ENCODE results near the gene IER5. TPM values are rescaled to one million over a fixed set of nuclear protein-coding genes. Genes with fewer than 3 reads are reported as not detected.

IER5 gene
- total RNA-seq, 1 donor from 2014 or later, result 35.3 TPM

DNA sequence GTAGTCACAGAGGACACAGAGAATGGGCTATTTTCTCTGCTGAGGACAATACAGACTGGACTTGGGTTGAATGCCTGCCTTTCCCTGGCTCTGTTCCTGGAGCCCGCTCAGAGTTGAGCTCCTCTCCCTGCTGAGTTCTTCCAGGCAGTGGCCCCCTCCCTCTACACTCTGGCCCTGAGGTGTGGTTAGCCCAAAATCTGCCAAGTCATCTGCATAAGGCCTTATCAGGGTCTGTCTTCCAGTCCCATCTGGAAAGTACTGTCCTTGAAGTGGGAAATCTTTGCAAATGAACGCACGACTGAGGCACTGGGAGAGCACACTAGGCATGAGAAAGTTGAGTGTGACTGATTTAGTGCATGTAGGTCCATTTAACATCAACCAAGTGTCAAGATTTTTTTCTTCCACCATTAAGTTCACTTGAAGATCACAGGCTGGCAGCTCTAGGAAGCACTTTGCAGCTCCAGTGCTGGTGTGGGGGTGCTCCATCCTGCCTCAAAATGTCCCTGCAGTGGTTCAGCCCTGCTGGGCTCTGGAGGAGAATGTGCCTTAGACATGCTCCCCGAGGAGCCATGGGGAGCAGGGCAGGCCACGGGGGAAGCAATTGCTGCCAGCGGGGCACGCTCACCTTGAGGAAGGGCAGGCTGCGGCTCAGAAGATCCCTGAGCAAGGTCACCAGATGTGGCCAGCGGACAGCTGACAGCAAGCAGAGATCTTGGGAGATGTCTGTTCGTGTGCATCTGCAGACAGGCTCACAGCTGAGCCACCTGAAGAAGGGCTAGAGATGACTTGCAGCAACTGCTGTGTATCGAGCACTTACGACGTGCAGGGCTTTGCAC lies 41.5 kb downstream of the IER5 start:
- intact Hi-C loops (cut with micrococcal nuclease), result no loop called here

DNA sequence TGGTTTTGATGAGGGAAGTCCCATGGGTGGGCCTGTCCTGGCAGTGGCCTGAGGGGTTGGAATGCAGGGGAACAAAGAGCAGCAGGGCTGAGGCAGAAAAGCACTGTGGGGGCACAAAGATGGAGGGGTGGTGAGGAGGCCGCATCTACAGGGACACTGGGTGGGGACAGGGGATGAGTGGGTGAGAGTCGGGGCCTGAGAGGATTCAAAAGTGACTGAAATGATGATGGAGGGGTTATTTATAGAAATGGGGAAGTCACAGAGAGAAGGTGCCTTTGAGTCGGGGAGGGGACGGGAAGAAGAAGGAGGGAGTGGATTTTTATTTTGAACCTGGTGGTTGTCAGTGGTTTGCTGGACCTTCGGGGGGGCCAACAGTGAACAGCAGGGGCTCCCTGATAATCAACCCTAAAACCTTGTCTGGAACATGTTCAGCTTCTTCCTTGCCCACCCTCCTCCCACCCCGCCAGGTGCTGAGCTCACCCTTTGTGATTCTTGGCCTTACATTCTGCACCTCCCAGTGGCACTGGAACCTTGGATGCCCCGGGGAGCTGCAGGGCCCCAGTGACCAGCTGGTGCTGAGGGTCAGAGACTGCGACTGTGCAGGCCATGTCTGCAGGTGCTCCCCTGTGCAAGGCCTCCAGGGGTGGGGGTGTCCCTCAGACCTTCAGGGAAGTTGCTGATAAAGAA lies 42.9 kb downstream of the IER5 start:
- intact Hi-C loops (cut with micrococcal nuclease), result no loop called here

DNA sequence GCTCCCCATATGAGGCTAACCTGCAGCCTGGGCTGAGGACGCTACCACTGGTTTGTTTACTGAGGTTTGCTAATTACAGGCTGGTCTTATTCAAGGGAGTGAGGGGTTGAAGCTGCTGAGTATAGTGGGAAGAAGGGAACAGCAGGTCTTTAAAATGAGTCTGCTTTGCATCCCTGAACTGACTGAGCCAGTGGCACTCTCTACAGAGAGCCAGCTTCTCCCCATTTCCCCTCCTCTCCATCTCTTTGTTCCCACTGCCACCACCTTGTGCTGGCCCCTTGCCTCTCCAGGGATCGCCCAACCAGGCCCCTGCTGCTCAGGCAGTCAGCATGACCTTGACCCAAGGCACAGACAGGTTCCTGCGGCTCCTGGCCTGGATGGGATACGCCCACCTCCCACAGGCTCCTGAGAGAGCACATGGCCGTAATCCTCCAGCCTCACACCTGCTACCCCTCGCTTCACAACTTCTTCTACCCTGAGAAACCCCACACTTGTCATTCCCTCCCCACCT lies 45.0 kb downstream of the IER5 start:
- intact Hi-C loops (cut with micrococcal nuclease), result no loop called here

- intact Hi-C loops (cut with micrococcal nuclease), result loop anchor here (1.0 kb wide), 2 partner anchors 29 to 46 kb away; partner anchors contain the start of gene IER5
Observed at GRCh38 chr1:181133969-181134418, 45.5 kb downstream of the IER5 start.

GRCh38 chr1:181134543-181135436 lies 46.3 kb downstream of the IER5 start:
- intact Hi-C loops (cut with micrococcal nuclease), result loop anchor here (1.0 kb wide), 2 partner anchors 29 to 46 kb away; partner anchors contain the start of gene IER5

DNA sequence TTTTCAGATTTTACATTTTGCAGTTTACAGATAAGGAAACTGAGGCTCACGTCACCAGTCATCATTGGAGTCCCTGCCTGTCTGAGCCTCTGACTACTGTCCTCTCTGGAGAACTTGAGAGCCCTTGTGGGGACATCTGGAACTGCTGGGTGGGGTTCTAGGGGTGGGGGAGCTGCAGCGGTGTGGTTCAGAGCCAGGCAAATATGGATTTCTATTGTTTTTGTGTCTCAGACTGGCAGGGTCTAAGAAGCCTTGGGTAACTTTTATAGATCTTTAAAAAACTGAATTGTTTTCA lies 46.9 kb downstream of the IER5 start:
- intact Hi-C loops (cut with micrococcal nuclease), result no loop called here

DNA sequence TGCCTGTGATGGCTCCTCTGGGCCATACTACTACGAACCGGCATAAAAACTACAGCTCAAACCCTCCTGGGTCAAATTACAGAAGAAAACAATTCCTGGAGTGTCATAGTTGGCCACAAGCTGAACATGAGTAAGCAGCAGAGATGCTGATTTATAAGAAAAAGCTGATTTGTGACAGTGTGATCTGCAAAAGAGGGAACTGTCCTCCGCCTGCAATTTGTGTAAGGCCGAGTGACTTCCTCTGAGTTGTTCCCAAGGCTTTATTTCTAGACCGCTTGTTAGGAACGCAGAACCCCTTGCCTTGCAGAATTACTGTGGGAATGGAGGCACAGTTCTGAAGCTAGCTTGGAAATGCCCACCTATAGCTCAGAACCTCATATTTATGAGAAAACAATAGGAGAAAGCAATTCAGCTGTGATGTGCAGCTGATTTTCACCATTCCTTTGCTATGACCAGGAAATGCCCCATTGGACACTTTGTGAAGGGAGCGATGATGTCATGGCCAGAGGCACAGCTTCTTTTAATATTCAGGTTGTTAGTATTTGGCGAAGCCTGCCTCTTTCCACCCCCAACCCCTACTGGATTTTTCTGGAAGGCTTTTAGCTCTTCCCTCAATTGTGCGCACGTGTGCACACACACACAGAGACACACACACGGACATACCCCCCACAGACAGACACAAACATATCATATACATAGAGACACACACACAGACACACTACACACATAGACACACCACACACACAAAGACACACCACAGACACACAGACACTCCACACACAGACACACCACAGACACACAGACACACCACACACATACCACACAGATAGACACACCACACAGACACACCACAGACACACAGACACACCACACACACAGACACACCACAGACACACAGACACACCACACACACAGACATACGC lies 47.6 kb downstream of the IER5 start:
- intact Hi-C loops (cut with micrococcal nuclease), result no loop called here

- intact Hi-C loops (cut with micrococcal nuclease), result no loop called here
Observed at GRCh38 chr1:181136738-181137122, 48.2 kb downstream of the IER5 start.

DNA sequence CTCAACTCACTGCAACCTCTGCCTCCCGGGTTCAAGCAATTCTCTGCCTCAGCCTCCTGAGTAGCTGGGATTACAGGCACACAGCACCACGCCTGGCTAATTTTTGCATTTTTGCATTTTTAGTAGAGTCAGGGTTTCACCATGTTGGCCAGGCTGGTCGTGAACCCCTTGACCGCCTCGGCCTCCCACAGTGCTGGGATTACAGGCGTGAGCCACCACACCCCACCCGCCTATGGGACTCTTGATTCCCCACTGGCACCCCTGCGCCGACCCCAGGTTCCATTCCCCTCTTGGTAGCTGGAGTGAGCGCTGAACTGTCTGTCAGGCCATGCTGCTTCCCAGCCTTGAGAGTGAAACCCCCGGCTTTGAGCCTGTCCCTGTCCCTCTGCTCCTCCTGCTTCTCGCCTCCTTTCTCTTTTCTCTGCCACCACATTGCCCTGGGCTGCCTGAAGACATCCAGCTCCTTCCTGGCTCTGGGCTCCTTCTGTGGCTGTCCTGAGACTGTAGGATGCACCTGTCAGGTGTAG lies 48.8 kb downstream of the IER5 start:
- intact Hi-C loops (cut with micrococcal nuclease), result no loop called here

DNA sequence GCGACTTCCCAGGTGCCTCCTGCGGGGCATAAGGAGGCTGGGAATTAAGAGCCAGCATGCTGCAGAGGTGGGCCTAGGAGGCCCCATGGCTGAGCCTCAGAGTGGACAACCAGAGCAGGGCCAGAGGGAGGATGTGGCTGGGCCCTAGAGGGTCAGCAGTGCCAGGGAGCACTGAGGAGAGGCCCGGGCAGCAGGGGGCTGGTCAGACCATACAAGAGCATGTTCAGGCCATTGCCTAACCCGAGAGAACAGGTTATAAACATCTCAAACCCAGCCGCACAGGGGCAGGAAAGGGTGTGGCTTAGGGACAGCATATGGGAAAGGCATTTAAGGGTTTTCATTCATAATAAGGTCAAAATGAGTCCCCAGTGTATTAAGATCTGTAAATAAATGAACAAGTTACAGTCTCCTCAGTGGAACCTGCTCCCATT lies 51.1 kb downstream of the IER5 start:
- intact Hi-C loops (cut with micrococcal nuclease), result loop anchor here (5.0 kb wide), 3 partner anchors 157 to 622 kb away; partner anchors contain the start of gene XPR1

GRCh38 chr1:181140398-181140797 lies 51.9 kb downstream of the IER5 start:
- intact Hi-C loops (cut with micrococcal nuclease), result loop anchor here (5.0 kb wide), 3 partner anchors 158 to 623 kb away; partner anchors contain the start of gene XPR1

DNA sequence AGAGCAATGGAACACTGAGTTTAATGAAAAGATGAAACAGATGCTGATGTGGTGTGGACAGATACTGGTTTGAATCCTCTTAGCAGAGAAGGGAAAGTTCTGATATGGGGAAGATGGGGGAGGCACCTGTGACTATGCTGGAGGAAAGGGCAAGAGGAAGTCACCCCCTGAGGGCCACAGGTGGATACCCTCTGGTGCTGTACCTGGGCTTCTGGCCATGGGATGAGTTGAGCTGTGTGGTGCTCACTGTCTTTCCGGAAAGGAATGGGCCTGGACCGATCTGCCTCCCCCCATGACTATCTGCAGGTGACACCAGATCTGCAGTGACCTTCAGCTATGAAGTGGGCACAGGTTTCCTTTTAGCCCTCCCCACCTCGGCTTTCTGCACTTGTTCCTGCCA lies 52.4 kb downstream of the IER5 start:
- intact Hi-C loops (cut with micrococcal nuclease), result loop anchor here (1.0 to 5.0 kb wide), 4 partner anchors 8 to 624 kb away; partner anchors contain the start of gene XPR1

DNA sequence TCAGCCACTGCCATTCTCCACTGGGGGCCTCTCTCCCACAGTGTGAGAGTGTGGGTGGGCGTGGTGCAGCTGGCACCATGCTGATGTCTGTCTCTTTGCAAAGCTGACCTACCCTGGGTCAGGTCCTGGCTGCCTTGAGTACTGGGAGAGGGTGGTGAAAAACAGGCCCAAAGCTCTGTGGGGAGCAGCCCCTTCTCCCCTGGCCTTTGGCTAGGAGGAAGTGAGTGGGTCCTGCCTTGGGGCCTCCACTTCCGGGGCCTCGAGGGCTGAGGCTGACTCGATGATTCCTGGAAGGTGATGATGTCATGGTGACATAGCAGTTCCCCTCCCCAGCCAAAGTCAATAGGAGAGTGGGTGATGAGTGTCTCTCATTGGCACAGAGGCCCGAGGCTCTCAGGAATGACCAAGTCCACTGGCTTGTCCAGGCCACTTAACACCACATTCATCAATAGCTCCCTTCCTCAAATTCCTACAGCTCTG lies 53.0 kb downstream of the IER5 start:
- intact Hi-C loops (cut with micrococcal nuclease), result loop anchor here (1.0 to 5.0 kb wide), 4 partner anchors 8 to 624 kb away; partner anchors contain the start of gene XPR1

Other genes starting within 250 kb of the IER5 start
- 0.07 and 0.16 TPM in 2 replicates for gene KIAA1614, start 175.8 kb upstream of the IER5 start, total RNA-seq
- 21.3 and 21.6 TPM in 2 replicates for gene STX6, start 65.8 kb upstream of the IER5 start, total RNA-seq
- gene MR1, start 54.7 kb upstream of the IER5 start, total RNA-seq, result 28.7 and 29.8 TPM in 2 replicates

Data from T-helper 2 cell treated with Interferon-gamma antibody and Interleukin-4, amounts not matched to agents 100 ng/mL and 5 ng/mL, for 36 hours (primary cell).